ENCODE measurements around the gene WDR54. TPM values are rescaled to one million over a fixed set of nuclear protein-coding genes. Genes with fewer than 3 reads are reported as not detected.
"Not testable (repeated sequence)": the region's sequence is repeated elsewhere in the genome, so short reads cannot be mapped to it uniquely, and the experiment has no call there.

Gene WDR54
- total and polyA plus RNA-seq, 10 of the 15 experiments (the other 5 are each of a cell fraction or from before 2014, with no cell fraction given) = 38.2 to 116 (median 89.1) TPM

DNA sequence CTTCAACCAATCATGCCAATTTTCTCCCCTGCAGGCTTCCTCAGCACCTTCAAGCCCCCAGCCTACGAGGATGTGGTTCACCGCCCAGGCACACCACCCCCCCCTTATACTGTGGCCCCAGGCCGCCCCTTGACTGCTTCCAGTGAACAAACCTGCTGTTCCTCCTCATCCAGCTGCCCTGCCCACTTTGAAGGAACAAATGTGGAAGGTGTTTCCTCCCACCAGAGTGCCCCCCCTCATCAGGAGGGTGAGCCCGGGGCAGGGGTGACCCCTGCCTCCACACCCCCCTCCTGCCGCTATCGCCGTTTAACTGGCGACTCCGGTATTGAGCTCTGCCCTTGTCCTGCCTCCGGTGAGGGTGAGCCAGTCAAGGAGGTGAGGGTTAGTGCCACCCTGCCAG, 38.7 kb downstream of the WDR54 start:
- peak; percentile 32; the same call in 1 of the 2 replicates for TF ChIP-seq POLR2A (IDR thresholded peaks at IDR 0.05; ENCODE audit: low read depth, low read length)
- ChIA-PET CTCF (interaction anchor here (1.6 kb wide), 1 partner anchor 128 kb away, joined by 5 read pairs; no protein-coding TSS in a partner anchor), RAD21 (ENCODE audit: unreplicated experiment) (interaction anchor here (0.7 to 1.2 kb wide), 2 partner anchors 12 to 70 kb away, joined by 3 to 4 read pairs; partner anchors contain the start of genes HTRA2 and MRPL53), SMC1A (ENCODE audit: uncharacterized antibody, unreplicated experiment) (interaction anchor here (1.3 kb wide), 1 partner anchor 120 kb away, joined by 3 read pairs; no protein-coding TSS in a partner anchor)
- Histone ChIP-seq H3K79me2 (ENCODE audit: control insufficient read depth, insufficient read depth, low read length) (peaks cover 32% of the 10 kb centered on the region), H3K4me1 (ENCODE audit: control insufficient read depth, insufficient read depth, low read length) (peaks cover 19% of the 10 kb centered on the region)
- H3K27ac ChIP-seq (ENCODE audit: control insufficient read depth, insufficient read depth); H3K9me3 ChIP-seq (replicated peaks; ENCODE audit: control insufficient read depth, insufficient read depth, low read length); H4K20me1 ChIP-seq (ENCODE audit: control insufficient read depth, insufficient read depth); H3K4me2 ChIP-seq (ENCODE audit: control insufficient read depth, insufficient read depth); H3K36me3 ChIP-seq (ENCODE audit: control insufficient read depth in 2 of 2, insufficient read depth in 2 of 2, low read length in 1 of 2); DNase-seq (ENCODE audit: low read depth, low spot score); H3K4me3 ChIP-seq; ATAC-seq; H2AFZ ChIP-seq (ENCODE audit: control insufficient read depth, low read depth, low read length); BruUV-seq (replicated peaks); FAIRE-seq; intact Hi-C loops (cut with micrococcal nuclease; ENCODE audit: unreplicated experiment); H3K9ac ChIP-seq (ENCODE audit: control insufficient read depth, insufficient read depth, low read length); H3K27me3 ChIP-seq (replicated peaks in 1 of 2; ENCODE audit: control insufficient read depth in 2 of 2, insufficient read depth in 2 of 2, low read length in 1 of 2); in situ Hi-C loops (cut with MboI); POLR2A ChIA-PET: not testable (repeated sequence)
- WGBS (ENCODE audit: insufficient coverage, insufficient replicate concordance, low lambda C conversion rate, missing lambda C conversion rate) = 93% methylated on average over 10 of the region's 10 CpGs

DNA sequence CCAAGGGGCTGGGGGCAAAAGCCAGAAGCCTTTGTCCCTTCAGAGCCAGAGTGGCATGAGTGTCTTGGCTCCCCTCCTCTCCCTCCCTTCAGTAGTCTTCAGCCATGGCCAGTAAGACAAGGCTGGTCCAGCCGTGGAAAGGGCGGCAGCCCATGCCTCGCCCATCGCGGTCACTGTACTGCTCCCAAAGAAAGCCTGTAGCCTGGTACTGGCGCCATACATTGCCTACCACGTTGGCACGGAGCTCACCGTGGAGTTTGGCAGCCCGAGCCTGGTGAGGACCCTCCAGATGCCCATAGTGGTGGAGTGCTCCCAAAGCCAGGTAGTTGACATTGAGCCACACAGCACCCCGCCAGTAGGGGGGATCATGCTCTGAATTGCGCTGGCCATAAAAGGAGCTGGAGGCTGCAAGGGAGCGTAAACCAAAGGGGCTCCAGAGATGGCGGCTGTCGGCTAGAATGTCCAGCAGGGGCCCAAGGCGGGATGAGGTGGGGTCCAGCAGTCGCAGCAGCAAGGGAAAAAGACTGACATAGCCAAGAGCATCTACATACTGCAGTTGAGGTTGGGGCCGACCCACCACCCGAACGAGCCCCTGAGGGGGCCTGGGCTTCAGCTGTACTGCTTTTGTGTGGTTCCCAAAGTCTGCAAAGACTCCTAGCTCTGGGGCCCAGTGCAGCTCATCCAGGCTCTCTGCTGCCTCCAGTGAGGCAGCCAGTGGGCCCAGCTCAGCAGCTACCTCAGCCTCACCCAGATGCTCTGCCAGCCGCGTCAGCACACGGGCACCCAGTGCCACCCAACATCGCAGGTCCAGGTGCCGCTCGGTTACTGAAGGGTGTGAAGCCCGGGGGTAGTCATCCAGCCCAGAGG, 39.9 kb downstream of the WDR54 start:
- ChIA-PET SMC1A (ENCODE audit: uncharacterized antibody, unreplicated experiment) (interaction anchor here (0.6 kb wide), 1 partner anchor 71 kb away, joined by 3 read pairs; no protein-coding TSS in a partner anchor), RAD21 (ENCODE audit: unreplicated experiment) (no interaction called here), POLR2A (no interaction called here), CTCF (interaction anchor here (0.6 to 1.6 kb wide), 2 partner anchors 20 to 127 kb away, joined by 3 to 5 read pairs; no protein-coding TSS in a partner anchor)
- 92% methylated on average over 27 of the region's 27 CpGs for WGBS (ENCODE audit: insufficient coverage, insufficient replicate concordance, low lambda C conversion rate, missing lambda C conversion rate)
- Histone ChIP-seq H3K36me3 (ENCODE audit: control insufficient read depth in 2 of 2, insufficient read depth in 2 of 2, low read length in 1 of 2) (peaks cover 2 to 4% of the 10 kb centered on the region in 2 experiments; a peak in 3 of 4 replicates), H3K79me2 (ENCODE audit: control insufficient read depth, insufficient read depth, low read length) (peaks cover 31% of the 10 kb centered on the region), H3K4me1 (ENCODE audit: control insufficient read depth, insufficient read depth, low read length) (peaks cover 9% of the 10 kb centered on the region), H3K9me3 (replicated peaks; ENCODE audit: control insufficient read depth, insufficient read depth, low read length) (no peaks in the 10 kb centered on the region), H4K20me1 (ENCODE audit: control insufficient read depth, insufficient read depth) (no peaks in the 10 kb centered on the region), H3K9ac (ENCODE audit: control insufficient read depth, insufficient read depth, low read length) (no peak overlapping the region), H2AFZ (ENCODE audit: control insufficient read depth, low read depth, low read length) (no peak overlapping the region), H3K27me3 (replicated peaks in 1 of 2; ENCODE audit: control insufficient read depth in 2 of 2, insufficient read depth in 2 of 2, low read length in 1 of 2) (no peaks in the 10 kb centered on the region), H3K4me2 (ENCODE audit: control insufficient read depth, insufficient read depth) (no peak overlapping the region), H3K27ac (ENCODE audit: control insufficient read depth, insufficient read depth) (no peak overlapping the region), H3K4me3 (no peak overlapping the region)
- no TSS peak for BruUV-seq (replicated peaks)
- TF ChIP-seq ZBTB33 (IDR thresholded peaks at IDR 0.05) (0 out of 2 replicates have a peak, but pooled peaks have one; percentile 15), ATF7 (IDR thresholded peaks at IDR 0.05; ENCODE audit: low read depth) (no peak), SRF (IDR thresholded peaks at IDR 0.05; ENCODE audit: low read depth in 2 of 2, low read length in 2 of 2) (0 out of 4 replicates have a peak, but pooled peaks of 1 of the 2 experiments have one; percentile 16), BMI1 (IDR thresholded peaks at IDR 0.05; ENCODE audit: borderline replicate concordance) (no peak), POLR2AphosphoS5 (IDR thresholded peaks at IDR 0.05; ENCODE audit: low read length) (0 out of 2 replicates have a peak, but pooled peaks have one; percentile 12), NFIC (IDR thresholded peaks at IDR 0.05; ENCODE audit: low read depth, low read length) (no peak), CTCF (IDR thresholded peaks at IDR 0.05 in 2 of 3, conservative IDR thresholded peaks at IDR 0.05 in 1 of 3; ENCODE audit: control insufficient read depth in 2 of 3, extremely low read depth in 1 of 3, insufficient read depth in 1 of 3, low read depth in 3 of 3, low read length in 3 of 3) (peak; percentile 2 to 38 (median 30); a peak in 1 of 6 replicates)
- in situ Hi-C loops (cut with MboI) = no loop called here
- intact Hi-C loops (cut with micrococcal nuclease; ENCODE audit: unreplicated experiment) = no loop called here
- ATAC-seq (no peak), DNase-seq (ENCODE audit: low read depth, low spot score) (no peak), FAIRE-seq (no peak)

Measured in GM12878 (cell line).